Measurements from ENCODE around the gene COQ6.

GRCh38 chr14:73997108-73997943 lies 47.2 kb downstream of the COQ6 start:
- TF ChIP-seq GATA2 (IDR thresholded peaks at IDR 0.05; ENCODE audit: low read depth, low read length) (no peak), GATA3 (IDR thresholded peaks at IDR 0.05; ENCODE audit: low read depth, low read length) (no peak)
